HG02885 (cell line): ENCODE data around the gene CHSY3.

Source experiments
- ATAC-seq: cut with Tn5 transposase; IDR thresholded peaks from one replicate; pipeline ENCODE4 v1.9.1; 2021; ENCODE audit warnings: mild to moderate bottlenecking; ENCODE audit not compliant: unreplicated experiment, poor library complexity

CHSY3 gene

DNA sequence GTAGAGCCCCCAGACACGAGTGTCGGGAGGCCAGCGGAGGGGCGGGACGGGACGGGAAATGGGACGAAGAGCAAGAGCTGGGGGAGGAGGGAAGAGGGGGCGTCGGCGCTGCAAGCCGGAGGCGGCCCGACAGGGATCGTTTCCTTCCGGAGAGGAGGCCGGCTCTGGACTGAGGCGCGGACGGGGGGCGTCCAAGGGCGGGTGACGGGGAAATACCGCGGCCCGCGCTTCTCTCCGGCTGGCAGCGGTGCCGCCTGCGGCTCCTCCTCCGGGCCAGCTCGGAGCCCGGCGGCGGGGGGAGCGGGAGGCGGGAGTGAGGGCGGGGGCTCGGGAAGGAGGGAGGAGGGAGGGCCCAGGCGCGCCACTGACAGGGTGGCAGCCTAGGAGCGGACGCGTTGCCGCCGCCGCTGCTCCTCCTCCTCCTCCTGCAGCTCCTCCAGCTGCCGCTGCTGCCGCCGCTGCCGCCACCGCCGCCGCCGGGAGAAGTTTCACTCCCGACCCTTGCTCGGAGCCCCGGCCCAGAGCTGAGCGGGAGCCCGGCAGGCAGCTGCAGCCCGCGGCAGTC, at the start of gene CHSY3:
Gene CHSY3 (plus strand): TSS at position 364 of the 565 bp plus-strand sequence.
- ATAC-seq: peak; percentile 75

DNA sequence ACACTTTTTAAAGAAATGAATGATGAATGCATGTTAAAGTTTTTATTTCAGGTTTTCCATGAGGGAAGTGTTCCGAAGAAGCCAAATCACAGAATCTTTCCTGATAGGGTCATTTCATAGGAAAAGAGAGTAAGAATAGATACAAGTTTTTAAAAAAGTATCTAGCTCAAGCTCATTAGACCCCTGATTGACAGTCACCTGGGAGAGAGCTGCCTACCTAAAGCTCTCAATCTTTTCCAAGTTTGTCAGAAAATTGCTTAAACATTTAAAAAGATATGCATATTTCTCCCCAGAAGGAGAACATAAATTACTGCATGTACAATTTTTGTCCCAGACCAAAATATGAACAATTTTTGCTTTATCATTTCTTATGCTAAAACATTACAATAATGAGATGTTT, 47.9 kb upstream of the CHSY3 start:
- ATAC-seq: no peak

DNA sequence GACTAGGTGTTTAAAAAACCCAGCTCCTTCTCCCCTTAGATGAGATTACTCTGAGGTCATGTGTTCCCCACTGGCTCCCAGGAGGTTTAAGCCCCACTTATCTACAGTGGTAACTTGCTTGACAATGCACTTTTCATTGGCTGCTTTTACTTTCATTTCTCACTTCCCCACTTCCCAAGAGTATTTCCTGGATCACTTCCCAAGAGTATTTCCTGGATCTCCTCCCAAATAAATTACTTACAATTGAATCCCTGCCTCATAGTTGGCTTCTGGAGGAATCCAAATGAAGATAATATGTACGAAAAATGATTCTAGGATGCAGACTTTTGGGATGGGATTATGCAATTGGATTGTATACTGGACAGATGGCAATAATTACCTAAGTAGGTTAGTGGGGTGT, 47.1 kb upstream of the CHSY3 start:
- no peak for ATAC-seq

DNA sequence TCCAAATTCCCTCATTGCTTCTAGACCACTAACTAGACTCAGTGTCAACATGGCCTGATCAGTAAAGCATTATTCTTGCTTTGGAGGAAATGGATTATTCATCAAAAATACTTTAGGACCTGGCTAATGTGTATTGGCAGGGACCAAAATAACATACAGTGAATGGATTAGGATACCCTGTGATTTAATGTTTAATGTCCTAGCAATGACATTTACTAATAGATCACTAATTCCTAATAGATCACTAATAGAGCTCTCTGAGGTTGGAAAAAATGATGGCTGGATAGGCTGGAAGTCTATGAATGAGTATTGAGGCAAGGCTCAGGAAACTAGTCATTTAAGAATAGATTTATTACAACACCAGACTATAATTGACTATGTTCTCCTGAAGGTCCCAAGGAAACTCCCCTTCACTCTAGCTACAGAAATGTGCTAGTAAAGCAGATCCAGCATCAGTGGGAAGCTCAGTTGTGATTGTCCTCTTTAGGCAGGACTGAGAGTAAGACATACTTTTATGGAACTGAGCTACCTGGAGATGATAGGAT, 46.1 kb upstream of the CHSY3 start:
- ATAC-seq: no peak

DNA sequence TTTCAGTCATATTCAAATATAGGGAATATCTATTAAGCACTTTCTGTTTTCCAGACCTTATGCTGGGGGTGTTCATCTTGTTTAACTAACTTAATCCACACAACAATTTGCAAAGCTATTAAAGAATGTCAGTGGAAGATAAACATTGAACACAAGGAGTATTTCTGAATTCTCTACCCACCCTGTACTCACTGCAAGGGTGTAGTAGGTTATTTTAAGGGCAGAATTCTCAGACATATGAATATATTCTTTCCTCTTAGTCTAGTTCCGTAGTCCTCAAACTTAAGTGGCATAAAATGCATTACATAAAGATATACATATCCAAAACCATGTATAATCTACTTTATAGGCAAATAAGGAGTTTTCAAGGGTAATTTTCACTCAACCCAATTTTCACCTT, 19.9 kb upstream of the CHSY3 start:
- no peak for ATAC-seq

DNA sequence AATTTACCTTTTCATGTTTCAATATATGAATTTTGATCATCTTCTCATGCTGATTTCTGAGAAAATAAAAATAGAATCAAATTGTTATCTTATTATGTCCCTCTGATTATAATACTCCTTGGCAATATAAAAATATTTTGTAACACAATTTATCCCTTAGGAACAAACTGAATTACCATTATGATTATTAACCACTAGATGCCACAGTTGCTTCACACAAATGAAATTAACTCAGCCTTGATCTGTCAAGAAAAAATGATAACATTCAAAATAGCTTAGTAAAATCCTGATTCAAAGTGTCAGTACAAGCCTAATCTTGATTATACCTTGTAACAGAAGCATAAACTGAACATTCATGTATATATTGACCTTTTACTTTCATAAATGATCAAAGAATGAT, 4.8 kb upstream of the CHSY3 start:
- no peak for ATAC-seq

DNA sequence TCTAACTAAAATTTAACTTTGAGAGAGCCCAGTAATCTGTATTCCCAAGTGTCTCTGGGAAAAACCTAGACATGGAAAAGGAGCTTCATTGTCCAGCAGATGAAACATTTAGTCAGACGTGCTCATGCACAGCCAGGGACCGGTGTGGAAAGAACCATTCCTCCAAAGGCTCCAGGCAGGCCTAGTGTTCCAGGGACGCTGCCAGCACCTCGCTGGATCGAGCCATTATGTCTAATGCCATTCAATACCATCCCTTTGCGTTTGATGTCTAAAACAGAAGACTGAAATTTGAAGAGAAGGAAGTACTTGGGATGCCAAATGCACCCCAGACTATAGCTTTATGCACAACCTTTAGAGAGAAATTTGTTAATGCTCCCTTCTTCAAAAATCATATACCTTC, 1.4 kb upstream of the CHSY3 start:
- no peak for ATAC-seq

DNA sequence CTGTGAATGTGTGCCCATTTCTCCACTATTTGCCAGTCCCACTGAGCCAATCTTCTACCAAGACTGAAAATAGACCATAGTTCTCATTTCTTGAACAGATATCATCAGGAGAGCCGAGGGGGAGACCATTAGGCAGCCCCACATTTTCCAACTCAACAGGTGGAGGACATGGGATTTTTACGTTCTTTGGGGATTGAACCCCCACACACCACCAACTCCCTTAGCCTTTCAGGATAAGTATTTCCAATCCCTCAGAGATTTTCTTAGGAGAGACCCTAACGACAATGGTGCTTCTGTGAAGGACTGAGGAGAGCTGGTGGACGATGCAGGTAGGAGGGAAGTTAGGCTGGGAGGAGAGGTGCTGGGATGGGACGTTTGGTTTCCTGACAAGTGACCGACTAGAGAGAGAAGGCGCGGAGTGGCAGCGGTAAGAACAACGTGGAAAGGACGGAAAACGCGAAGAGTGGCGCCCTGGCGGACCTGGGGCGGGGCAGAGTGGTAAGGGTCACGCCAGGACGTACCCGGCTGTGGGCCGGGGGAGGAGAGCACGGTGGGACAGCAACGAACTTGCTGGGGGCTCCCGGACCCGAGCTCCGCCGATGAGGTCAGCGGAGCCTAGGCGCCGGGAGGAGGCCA, 681 bp upstream of the CHSY3 start:
- ATAC-seq: peak; percentile 1

DNA sequence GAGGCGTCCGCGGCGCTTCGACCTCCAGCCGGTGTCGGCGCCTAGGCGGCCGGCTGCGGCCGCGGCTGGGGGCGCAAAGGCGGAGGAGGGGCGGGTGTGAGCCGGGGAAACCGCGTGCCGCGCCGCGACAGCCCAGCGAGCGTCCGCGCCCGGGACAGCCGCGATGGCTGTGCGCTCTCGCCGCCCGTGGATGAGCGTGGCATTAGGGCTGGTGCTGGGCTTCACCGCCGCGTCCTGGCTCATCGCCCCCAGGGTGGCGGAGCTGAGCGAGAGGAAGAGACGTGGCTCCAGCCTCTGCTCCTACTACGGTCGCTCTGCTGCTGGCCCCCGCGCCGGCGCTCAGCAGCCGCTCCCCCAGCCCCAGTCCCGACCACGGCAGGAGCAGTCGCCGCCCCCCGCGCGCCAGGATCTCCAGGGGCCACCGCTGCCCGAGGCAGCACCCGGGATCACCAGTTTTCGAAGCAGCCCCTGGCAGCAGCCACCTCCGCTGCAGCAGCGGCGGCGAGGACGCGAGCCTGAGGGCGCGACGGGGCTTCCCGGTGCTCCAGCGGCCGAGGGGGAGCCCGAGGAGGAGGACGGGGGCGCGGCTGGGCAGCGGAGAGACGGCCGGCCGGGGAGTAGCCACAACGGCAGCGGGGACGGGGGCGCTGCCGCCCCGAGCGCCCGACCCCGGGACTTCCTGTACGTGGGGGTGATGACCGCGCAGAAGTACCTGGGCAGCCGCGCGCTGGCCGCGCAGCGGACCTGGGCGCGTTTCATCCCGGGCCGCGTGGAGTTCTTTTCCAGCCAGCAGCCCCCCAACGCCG, 605 bp downstream of the CHSY3 start:
- ATAC-seq: peak; percentile 51

DNA sequence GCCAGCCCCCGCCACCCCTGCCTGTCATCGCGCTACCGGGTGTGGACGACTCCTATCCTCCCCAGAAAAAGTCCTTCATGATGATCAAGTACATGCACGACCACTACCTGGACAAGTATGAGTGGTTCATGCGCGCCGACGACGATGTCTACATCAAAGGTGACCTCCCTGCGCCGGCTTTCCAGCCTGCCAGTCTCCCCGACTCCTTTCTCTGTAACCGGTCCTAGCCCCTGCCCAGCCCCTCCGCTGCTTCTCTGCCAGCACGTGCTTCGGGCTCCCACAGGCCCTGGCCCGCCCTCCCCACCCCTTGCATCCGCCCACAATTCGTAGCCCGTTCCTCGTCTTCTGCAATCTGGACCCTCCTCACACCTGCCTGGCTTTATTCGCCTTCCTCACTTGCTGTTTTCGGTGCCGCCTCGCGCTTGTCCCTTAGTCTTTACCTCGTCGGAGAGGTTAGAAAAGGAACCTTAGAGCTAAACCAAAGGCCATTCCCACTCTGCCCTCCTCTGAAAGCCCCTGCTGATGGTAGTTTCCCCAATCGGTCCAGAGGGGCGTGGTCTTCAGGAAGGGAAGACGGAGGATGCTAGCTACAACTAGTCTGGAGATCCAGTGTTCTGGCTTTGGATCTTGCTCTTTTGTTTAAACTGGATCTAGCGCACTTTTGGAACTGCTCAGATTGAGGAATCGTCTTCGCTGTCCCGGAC, 1.4 kb downstream of the CHSY3 start:
- no peak for ATAC-seq

DNA sequence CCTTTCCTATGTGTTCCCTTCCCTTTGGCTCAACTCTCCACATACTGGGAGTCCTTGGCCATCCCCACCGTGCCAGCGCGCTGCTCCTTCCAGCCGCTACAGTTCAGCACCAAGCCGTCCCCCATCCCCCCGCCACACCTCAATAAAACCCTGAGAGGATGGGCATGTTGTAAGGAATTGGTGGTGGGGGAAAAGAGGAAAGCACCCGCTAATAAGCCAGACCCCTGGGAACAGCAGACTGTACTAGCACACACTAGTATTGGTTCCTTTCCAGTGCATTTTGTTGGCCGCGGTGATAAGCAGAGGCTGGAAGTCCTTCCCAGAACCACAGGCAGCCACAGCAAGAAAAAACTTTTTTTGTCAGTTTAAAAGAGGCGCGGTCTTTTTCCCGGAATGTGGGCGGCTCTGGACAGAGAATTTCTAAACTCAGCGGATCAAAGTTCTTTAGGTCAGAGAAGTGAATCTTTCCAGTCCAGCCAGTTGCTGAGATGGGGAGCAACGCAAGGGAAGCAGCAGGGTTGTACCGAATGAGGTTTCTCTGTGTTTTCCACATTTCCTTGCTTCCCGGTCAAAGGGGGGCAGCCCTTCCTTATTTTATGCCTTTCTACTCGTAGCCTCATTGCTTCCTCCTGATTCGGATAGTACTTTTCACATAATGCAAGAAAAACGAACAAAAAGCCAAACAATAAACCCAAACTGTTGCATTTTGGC, 2.1 kb downstream of the CHSY3 start:
- ATAC-seq: no peak

DNA sequence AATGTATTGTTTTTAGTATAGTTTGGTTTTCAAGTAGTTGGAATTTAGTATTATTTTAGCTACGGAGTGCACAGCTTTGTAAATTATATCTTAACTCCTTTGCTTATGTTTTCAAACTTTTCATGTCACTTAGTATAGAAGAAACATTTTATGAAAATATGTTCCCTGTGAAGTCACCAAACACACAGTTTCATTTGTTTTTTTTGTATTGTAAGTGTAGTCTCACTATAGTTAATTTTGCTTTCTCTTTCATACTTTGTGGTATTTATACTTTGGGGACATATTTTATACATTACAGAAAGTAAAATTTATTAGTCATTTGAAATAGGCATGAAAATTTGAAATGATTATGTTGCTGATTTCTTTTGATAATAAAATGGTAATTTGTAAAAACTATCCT, 5.0 kb downstream of the CHSY3 start:
- no peak for ATAC-seq

DNA sequence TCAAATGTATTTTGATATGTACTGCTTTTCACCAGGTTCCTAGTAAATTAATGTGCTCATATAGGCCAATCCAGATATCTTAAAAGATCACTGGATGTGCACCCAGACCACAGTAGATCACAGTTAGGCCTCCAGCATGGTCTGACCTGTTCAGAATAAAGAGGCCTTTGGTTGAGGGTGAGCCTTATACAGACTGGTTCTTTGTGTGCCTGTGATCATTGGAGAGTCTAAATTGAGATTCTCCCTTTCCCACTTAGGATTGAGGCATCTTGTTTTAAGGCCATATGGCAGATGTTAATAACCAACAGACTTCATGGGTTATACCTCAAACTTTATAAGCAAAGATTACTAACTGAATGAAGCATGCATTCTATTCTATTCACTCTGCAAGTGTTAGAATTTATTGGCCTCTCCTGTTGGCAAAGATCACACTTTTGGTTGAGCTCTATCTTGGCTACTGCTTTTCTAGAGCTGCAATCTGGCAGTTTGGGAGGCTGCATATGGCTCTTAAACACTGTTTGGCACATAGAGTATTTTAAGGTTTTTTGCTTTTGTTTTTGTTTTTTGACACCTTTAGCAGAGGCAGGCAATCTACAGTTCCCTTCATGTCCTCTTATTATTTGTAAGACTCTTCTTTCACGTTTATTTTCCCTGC, 8.5 kb downstream of the CHSY3 start:
- no peak for ATAC-seq

DNA sequence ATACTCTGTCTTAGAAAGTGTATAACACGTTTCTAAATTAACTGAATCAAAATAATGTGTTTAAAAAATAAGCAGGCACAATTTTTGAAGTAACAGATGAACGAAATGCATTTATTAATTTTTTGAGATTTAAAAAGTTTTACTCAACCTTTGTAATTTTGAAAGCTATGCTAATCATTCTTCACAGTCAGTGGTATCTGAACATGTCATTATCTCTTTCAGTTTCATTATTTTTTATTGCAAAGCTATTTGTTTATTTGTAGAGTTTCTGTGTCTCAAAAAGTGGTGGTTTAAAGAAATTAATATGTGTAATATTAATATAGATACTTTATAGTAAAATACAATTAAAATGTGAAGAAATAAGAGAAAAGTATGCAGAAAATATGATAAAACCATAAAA, 11.2 kb downstream of the CHSY3 start:
- ATAC-seq: no peak

DNA sequence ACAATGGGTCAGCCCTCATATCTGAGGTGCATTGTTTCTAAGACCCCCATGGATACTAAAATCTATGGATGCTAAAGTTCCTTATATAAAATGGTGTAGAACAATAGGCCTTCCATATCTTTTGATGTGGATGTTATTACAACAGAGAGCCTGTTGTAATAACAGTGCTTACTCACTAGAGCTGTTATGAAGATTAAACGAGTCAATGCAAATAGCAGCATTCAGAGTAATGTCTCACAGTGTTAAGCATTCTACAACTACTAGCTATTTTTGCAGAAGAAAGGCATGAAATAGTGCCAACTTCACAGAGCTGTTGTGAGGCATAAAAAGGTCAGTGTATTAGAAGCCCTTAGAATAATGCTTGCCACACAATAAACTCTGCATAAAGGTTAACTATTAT, 13.0 kb downstream of the CHSY3 start:
- ATAC-seq: no peak

DNA sequence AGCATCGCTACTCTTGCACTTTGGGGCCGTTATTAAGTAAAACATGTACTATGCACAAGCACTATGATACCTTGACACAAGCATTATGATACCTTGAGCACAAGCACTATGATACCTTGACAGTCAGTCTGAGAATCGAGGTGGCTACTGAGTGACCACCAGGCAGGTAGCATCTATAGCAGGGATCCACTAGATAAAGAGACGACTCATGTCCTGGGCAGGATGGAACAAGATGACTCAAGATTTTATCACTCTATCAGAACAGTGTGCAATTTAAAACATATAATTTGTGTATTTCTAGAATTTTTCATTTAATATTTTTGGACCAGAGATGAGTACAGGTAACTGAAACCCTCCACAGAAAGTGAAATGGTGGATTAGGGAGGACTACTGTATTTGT, 16.9 kb downstream of the CHSY3 start:
- ATAC-seq: no peak

DNA sequence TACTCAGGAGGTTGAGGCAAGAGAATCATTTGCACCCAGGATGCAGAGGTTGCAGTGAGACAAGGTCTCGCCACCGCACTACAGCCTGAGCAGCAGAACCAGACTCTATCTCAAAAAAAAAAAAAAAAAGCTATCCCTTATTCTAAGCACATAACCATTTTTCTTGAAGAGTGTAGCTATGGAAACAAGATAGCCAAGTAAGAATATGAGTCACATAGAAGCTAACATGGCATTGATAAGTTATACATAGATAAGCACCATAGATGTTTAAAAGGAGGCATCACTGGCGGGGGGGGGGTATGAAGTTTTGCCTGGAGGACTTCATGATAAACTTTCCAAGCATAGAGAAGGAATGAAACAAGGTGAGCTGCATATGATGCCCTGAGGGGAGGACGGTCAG, 26.0 kb downstream of the CHSY3 start:
- ATAC-seq: no peak

DNA sequence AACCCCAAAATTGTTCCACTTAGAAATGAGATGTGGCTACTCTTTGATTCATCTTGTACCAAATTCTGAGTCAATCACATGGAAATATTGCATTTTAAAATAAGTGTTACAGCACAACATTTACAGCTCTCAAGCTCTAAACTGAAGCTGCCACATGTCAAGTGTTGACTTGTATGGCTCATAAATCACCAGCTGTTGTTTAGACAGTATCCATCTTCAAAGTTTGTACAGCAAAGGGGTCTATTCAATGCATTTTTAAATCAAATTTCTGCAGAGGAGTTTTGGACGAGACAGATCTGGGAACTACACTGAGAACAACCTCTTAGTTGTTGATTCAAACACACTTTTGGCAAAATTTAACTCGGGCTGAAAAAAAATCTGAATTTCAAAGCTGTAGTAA, 31.4 kb downstream of the CHSY3 start:
- ATAC-seq: no peak

DNA sequence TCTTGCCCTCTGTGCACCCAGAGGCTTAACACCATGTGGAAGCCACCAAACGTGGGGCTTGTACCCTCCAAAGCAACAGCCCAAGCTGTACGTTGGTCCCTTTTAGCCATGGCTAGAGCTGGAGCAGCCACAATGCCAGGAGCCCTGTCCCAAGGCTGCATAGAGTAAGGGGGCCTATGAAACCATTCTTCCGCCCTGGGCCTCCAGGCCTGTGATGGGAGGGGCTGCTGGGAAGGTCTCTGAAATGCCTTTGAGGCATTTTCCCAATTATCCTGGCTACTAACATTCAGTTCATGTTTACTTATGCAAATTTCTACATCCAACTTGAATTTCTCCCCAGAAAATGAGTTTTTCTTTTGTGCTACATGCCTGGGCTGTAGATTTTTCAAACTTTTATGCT, 33.8 kb downstream of the CHSY3 start:
- ATAC-seq: no peak

DNA sequence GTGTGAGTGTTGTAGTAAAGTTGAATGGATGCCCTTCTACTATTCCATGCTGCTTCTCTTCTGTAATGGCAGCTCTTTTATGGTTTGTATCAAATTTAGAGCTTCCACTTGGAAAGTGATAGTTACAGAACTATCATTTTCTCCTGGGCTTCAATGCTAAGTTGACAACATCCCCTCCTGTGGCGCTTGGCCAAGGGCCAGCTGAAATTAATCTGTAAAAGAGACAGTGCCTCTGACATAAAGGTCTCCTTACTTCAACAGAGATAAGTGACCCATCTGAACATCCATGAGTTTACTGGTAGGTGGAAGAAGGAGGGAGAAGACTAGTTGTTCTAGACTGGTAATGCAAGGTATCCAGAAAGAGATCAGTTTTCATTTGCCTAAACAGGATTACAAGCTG, 39.7 kb downstream of the CHSY3 start:
- no peak for ATAC-seq
